ENCODE data around the gene SKAP2. TPM values are rescaled to one million over a fixed set of nuclear protein-coding genes. Genes with fewer than 3 reads are reported as not detected.

Gene SKAP2
- total RNA-seq, 1 experiment from 2014 or later, result 30.7 TPM

DNA sequence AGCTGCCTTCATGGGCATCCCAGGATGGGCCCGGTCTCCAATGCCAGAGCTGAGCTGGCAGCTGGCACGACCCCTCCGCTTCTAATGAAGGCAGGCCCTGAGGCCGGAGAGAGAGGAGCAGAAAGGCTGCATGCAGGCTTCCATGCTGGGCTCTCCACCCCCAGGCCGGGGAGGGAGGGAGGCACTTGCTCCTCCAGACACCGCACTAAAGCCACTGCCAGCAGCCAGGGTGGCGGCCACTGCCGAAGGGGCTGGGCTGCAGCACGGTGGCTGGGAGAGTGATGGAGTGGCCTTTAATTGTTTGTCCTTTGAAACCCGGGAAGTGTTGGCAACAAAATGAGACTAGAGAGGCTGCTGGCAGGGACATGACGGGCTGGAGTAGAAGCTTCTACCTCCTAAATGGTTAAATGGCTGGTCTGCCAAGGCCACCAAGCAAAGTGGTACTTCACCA lies 236.5 kb downstream of the SKAP2 start:
- no peak overlapping the region for H2AFZ ChIP-seq (ENCODE audit: low read depth, low read length, poor library complexity, severe bottlenecking)
- no peaks in the 10 kb centered on the region for H3K79me2 ChIP-seq (ENCODE audit: insufficient read depth, low read length)
- intact Hi-C loops (cut with micrococcal nuclease), result no loop called here
- no peaks in the 10 kb centered on the region for H3K36me3 ChIP-seq (ENCODE audit: control insufficient read depth in 1 of 2, insufficient read depth in 2 of 2, low read length in 2 of 2)
- POLR2A ChIA-PET, result no interaction called here
- H3K9me2 ChIP-seq (ENCODE audit: insufficient read depth), result no peaks in the 10 kb centered on the region
- H3K4me3 ChIP-seq (replicated peaks in 1 of 2; ENCODE audit: low read depth in 1 of 2, low read length in 2 of 2), result no peak overlapping the region
- no peak overlapping the region for H3K9ac ChIP-seq (ENCODE audit: low read length)
- CTCF ChIA-PET, result no interaction called here
- no peak overlapping the region for H3K4me2 ChIP-seq (ENCODE audit: low read length)
- no peak for ATAC-seq
- DNase-seq (ENCODE audit: low read depth, low spot score), result no peak
- no peaks in the 10 kb centered on the region for H3K9me3 ChIP-seq (ENCODE audit: control insufficient read depth in 1 of 2, insufficient read depth in 1 of 2, low read depth in 1 of 2, low read length in 2 of 2)
- RAD21 ChIA-PET (ENCODE audit: low non-redundant PET in 1 of 2, low total read pairs in 2 of 2, uncharacterized antibody in 2 of 2, unreplicated experiment in 2 of 2), result no interaction called here
- H4K20me1 ChIP-seq (ENCODE audit: insufficient read depth), result no peaks in the 10 kb centered on the region
- H3K27me3 ChIP-seq (ENCODE audit: insufficient read depth, low read length), result no peaks in the 10 kb centered on the region
- H3K4me1 ChIP-seq (ENCODE audit: control insufficient read depth in 1 of 2, insufficient read depth in 2 of 2, low read length in 2 of 2), result no peaks in the 10 kb centered on the region
- TF ChIP-seq SRF (IDR thresholded peaks at IDR 0.05; ENCODE audit: low read depth) (no peak), EGR1 (IDR thresholded peaks at IDR 0.05; ENCODE audit: low read depth) (no peak), EZH2 (IDR thresholded peaks at IDR 0.05) (no peak), CTCF (IDR thresholded peaks at IDR 0.05 in 2 of 3, conservative IDR thresholded peaks at IDR 0.05 in 1 of 3; ENCODE audit: borderline replicate concordance in 1 of 3, insufficient read depth in 1 of 3, low read depth in 2 of 3, low read length in 2 of 3) (no peak), SIN3A (IDR thresholded peaks at IDR 0.05; ENCODE audit: low read depth) (no peak), POLR2AphosphoS5 (IDR thresholded peaks at IDR 0.05; ENCODE audit: low read depth, low read length) (no peak), ELF1 (IDR thresholded peaks at IDR 0.05; ENCODE audit: borderline replicate concordance, low read depth) (no peak), ZNF274 (IDR thresholded peaks at IDR 0.05; ENCODE audit: low read depth, low read length) (no peak), SP1 (IDR thresholded peaks at IDR 0.05; ENCODE audit: low read depth) (no peak), EZH2phosphoT487 (IDR thresholded peaks at IDR 0.05; ENCODE audit: borderline replicate concordance) (no peak)
- TF ChIP-seq, protein P1, sequence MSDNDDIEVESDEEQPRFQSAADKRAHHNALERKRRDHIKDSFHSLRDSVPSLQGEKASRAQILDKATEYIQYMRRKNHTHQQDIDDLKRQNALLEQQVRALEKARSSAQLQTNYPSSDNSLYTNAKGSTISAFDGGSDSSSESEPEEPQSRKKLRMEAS (IDR thresholded peaks at IDR 0.05), result no peak
- H3K27ac ChIP-seq (ENCODE audit: low read depth, low read length), result no peak overlapping the region
- no TSS peak for BruUV-seq (replicated peaks)
